GM13977 (cell line): ENCODE results near the gene PUM2.

Experiments used
- DNase-seq: peaks from one replicate; pipeline ENCODE4 v3.0.0; 2012; ENCODE audit warnings: low spot score
- in situ Hi-C: fragments of 300-500 bp; cut with MboI; formaldehyde crosslinking; loops from one replicate; pipeline ENCODE4 v1.12.0; 2022; ENCODE audit warnings: low sequenced_read_pairs, low pct_unique_long_range_greater_than_20kb, mixed read lengths, inconsistent platforms; ENCODE audit not compliant: unreplicated experiment
- TF ChIP-seq, protein P1 (sequence below): IDR thresholded peaks from 2 replicates; pipeline ENCODE4 v1.5.1; 2012; ENCODE audit warnings: mild to moderate bottlenecking, control low read depth; ENCODE audit not compliant: insufficient read depth; ENCODE audit errors: extremely low read depth, missing control alignments

Gene PUM2

DNA sequence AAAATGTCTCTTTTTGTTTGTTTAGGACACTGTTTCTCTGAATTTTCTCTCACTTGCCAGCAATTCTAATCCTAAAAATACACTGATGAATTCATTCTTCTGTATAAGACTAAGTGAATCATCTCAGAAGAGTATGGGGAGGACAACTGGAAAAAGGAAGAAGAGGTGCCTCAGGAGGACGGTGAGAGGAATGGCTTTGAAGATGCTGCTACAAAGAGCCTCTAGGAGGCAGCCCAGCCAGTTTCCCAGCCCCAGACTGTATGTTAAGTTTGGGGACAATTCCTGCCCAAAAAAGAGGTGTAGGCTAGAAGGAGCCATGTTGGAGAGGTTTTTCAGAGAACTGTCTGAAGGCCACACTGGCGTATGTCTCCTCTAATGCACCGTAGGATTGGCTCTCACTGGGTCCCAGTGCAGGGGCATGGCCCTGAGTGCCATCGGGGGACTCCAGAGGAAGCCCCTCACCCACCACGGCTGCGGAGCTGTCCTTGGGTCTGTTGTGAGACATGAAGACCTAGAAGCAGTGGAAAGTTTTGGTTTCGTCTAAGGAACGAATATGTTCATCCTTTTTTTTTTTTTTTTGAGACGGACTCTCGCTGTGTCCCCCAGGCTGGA lies 122.6 kb downstream of the PUM2 start:
- TF ChIP-seq, protein P1, sequence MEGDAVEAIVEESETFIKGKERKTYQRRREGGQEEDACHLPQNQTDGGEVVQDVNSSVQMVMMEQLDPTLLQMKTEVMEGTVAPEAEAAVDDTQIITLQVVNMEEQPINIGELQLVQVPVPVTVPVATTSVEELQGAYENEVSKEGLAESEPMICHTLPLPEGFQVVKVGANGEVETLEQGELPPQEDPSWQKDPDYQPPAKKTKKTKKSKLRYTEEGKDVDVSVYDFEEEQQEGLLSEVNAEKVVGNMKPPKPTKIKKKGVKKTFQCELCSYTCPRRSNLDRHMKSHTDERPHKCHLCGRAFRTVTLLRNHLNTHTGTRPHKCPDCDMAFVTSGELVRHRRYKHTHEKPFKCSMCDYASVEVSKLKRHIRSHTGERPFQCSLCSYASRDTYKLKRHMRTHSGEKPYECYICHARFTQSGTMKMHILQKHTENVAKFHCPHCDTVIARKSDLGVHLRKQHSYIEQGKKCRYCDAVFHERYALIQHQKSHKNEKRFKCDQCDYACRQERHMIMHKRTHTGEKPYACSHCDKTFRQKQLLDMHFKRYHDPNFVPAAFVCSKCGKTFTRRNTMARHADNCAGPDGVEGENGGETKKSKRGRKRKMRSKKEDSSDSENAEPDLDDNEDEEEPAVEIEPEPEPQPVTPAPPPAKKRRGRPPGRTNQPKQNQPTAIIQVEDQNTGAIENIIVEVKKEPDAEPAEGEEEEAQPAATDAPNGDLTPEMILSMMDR, result no peak
- in situ Hi-C loops, result no loop called here
- no peak for DNase-seq

DNA sequence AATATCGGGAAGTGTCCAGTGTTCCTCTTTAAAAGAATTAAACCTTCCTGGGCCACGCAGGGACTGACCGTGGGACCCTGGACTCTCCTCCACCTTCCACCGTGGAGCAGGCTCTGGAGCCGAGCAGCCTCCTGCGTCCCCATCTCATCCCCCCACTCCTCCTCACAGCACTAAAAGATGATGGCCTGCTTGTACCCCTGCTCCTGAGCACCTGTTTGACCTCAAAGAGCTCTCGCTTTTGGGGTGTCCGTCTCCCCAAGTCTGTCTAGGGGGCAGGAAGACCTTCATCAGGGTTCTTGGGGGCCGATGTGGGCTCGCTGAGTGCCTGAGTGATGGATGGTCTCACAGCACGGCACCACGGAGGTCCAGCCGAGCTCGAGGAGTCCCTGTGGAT lies 124.5 kb downstream of the PUM2 start:
- TF ChIP-seq, protein P1, result no peak
- in situ Hi-C loops, result no loop called here
- no peak for DNase-seq

DNA sequence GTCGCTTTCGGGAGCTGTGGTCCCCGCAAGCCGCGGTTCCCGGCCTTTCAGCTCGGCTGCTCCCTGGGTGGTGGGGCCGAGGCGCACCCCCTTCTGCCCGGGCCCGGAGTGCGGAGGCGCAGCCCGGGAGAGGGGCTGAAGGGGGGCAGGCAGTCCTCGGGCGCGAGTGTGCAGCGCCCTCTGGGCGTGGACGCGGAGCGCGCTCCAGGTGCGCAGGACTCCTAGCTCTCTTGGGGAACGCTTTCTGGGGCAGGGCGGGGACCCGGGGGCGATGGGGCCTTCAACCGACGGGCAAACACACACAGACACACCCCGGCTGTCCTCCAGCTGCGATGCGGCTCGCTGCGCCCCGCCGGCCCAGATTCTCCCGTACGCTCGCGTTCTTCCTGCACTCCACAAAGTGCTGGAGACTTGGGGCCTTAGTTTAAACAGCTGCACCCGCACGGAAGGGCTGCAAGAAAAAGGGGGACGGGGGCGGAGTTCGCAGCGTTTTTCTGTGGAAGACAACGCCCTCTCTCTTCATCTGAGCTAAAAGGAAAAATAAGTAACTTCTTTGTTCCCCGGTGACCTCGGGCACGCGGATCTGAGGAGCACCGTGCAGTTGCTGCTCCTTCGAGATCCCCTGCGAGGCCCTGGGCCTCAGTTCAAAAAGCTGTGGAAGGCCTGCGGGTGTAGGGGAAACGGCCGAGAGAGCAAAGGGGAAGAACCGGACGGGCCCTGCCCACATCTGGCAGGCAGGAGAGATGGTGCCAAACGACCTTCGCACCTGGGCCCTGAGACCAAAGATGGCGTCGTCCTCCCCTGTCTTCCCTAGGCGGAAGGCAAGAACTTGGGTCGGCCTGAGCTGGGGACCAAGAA lies 125.1 kb downstream of the PUM2 start:
- TF ChIP-seq, protein P1, result peak; percentile 93
- in situ Hi-C loops, result no loop called here
- peak; percentile 90 for DNase-seq

DNA sequence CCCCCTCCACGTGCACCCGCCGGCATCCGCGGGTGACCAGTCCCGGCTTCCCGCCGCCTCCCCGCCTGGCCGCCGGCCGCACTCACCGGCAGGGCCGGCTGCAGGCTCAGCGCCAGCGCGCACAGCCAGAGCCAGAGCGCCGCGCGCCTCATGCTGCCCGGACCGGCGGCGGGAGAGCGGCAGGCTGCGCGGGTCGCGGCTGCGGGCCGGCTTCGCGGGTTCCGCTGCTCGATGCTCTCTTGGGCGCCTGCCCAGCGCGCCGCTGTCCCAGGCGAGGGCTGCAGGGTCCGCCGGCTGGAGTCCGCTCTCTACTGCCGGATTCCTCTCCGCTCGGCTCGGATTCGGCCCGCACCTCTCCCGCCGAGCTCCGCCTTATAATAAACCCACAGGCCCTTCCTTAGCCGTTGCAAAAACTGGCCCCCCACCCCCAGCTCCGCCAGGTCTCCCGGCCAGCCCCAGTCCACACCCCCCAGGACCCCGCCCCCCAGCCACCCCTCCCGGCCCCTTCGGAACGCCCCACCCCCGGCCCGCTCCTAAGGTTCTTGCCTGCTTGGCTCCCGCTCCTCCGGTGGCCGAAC lies 125.8 kb downstream of the PUM2 start, which contains the start of gene SDC1:
Gene SDC1, minus strand, starts transcription at position 415 of the 578 bp plus-strand sequence. Its CDS starts 263 bp downstream, at position 152.
- DNase-seq, result peak; percentile 66
- in situ Hi-C loops, result no loop called here

DNA sequence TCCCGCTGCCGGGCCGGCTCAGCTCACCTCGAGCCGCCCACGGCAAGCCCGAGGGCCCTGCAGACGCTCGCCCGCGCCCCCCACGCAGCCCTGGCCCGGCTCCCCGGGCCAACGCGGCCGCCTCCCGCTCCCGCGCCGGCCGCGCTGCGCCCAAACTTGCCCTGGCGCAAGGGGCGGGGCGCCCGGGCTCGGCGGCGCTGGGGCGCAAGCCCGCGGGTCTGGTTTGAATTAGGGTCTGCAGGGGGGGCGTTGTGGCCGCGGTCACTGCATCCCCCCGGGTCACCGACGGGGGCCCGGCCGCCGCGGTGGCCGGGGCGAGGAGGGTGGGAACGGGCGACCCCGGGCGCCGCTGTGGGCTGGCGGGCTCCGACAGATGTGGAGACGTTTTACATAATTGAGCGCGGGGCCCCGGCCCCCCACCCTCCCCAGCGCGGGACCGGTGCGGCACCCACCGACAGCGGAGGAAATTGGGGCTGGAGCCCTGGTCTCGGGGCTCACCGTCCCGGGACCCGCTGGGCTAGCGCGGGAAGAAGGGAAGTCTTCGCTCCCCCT lies 126.4 kb downstream of the PUM2 start:
- in situ Hi-C loops, result no loop called here
- DNase-seq, result no peak
- TF ChIP-seq, protein P1, result no peak

More for the DNA sequence above, 125.8 kb downstream of the PUM2 start, which contains the start of gene SDC1:
- TF ChIP-seq, protein P1, result no peak

DNA sequence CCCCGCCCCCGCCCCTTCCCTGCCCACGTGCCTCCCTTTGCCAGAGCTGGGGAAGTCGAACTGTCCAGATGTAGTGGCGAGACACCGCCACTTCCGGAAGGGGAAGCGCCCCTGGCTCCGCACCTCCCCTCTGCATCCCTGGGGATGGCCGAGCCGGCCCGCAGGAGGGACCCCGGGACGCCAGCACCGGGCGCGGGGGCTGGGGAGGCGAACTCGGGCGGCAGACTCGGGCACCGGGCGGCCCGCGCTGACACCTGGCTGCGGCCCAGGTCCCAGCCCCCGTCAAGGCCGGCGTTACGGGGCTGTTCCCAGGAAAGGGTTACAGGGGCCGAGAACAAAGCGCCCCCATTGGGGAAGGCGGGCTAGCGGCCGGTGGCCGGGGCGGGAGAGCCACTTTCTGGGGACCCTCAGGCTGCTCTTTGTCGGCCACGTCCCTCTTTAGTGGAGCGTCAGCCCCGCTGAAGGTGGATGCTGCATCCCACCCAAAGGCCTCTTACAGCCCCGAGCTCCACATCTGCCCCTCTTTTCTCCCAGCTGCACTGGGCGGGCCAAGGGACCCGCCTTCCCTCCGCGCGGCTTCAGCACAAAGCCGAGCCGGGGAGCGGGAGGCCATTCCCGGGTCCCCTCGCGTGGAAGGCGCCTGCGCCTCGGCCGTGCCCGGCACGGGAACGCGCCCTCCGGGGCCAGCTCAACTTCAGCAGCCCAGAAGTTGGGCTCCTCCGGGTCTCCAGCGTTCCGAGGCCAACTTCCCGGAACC lies 127.1 kb downstream of the PUM2 start:
- peak; percentile 73 for DNase-seq
- in situ Hi-C loops, result no loop called here
- TF ChIP-seq, protein P1, result no peak
